IMR-90 (cell line): ENCODE results near the gene ZNF750. TPM values are rescaled to one million over a fixed set of nuclear protein-coding genes. Genes with fewer than 3 reads are reported as not detected.

Source experiments
- ATAC-seq: fragments of 200-7000 bp; cut with Tn5 transposase; 2 replicates; pipeline ENCODE4 v1.9.1; 2020; ENCODE audit warnings: low read depth, mild to moderate bottlenecking, moderate library complexity
- BruUV-seq: library from RNA; stranded (reverse); fragments of 400-500 nt; replicated peaks from 2 replicates; lab custom pipeline; 2021; lab: Mats Ljungman, UMichigan
- CTCF ChIA-PET: fragments of 300-600 bp; formaldehyde crosslinking; extraction: SDS; loops from one replicate; lab custom pipeline; 2021; ENCODE audit warnings: antibody characterized with exemption; lab: Yijun Ruan, JAX
- POLR2A ChIA-PET: fragments of 300-600 bp; sonication (Branson Sonifier 250); formaldehyde crosslinking; loops from one replicate; lab custom pipeline; 2022; ENCODE audit warnings: antibody characterized with exemption; ENCODE audit not compliant: unreplicated experiment; lab: Charles Lee
- DNase-seq: peaks from one replicate; pipeline ENCODE4 v3.0.0; 2013
- H2AFZ ChIP-seq: replicated peaks from 2 replicates; pipeline ENCODE3; 2013; ENCODE audit warnings: low read length, mild to moderate bottlenecking; ENCODE audit not compliant: poor library complexity
- H2AK5ac ChIP-seq: 2 replicates; pipeline ENCODE4 v1.6.1; 2013; ENCODE audit warnings: low read depth, low read length, inconsistent platforms
- H2AK9ac ChIP-seq: replicated peaks from 2 replicates; pipeline ENCODE3; 2013; ENCODE audit warnings: mild to moderate bottlenecking, low read depth, low read length, moderate library complexity; ENCODE audit not compliant: poor library complexity
- H2BK120ac ChIP-seq: 2 replicates; pipeline ENCODE4 v1.6.1; 2013; ENCODE audit warnings: low read depth, low read length, inconsistent platforms
- H2BK15ac ChIP-seq: 3 replicates; pipeline ENCODE4 v1.6.1; 2013; ENCODE audit warnings: low read depth, low read length, inconsistent platforms
- H2BK20ac ChIP-seq: 2 replicates; pipeline ENCODE4 v1.6.1; 2013; ENCODE audit warnings: low read depth, mild to moderate bottlenecking, inconsistent platforms, low read length, moderate library complexity
- H2BK5ac ChIP-seq: 2 replicates; pipeline ENCODE4 v1.6.1; 2013; ENCODE audit warnings: mild to moderate bottlenecking, low read depth, low read length, inconsistent platforms; ENCODE audit not compliant: poor library complexity, severe bottlenecking
- H3K14ac ChIP-seq: replicated peaks from 2 replicates; pipeline ENCODE4 v1.6.1; 2013; ENCODE audit warnings: low read depth, low read length, inconsistent platforms
- H3K18ac ChIP-seq: 2 replicates; pipeline ENCODE4 v1.6.1; 2013; ENCODE audit warnings: low read depth, low read length, control low read depth
- H3K23ac ChIP-seq: 2 replicates; pipeline ENCODE4 v1.6.1; 2013; ENCODE audit warnings: low read depth, low read length, inconsistent platforms
- H3K27ac ChIP-seq: 2 replicates; pipeline ENCODE4 v1.5.1; 2013; ENCODE audit warnings: mild to moderate bottlenecking, control low read depth, low read length; ENCODE audit not compliant: insufficient read depth
- H3K27me3 ChIP-seq: 2 replicates; pipeline ENCODE4 v1.6.1; 2013; ENCODE audit warnings: low read length; ENCODE audit not compliant: control insufficient read depth, insufficient read depth
- H3K36me3 ChIP-seq: 2 replicates; pipeline ENCODE4 v1.6.1; 2013; ENCODE audit warnings: low read length, mixed read lengths; ENCODE audit not compliant: control insufficient read depth, insufficient read depth
- H3K4ac ChIP-seq: 2 replicates; pipeline ENCODE4 v1.6.1; 2013; ENCODE audit warnings: low read depth, low read length, inconsistent platforms
- H3K4me1 ChIP-seq: 2 replicates; pipeline ENCODE4 v1.6.1; 2013; ENCODE audit warnings: low read length, mixed read lengths; ENCODE audit not compliant: control insufficient read depth, insufficient read depth
- H3K4me2 ChIP-seq: 2 replicates; pipeline ENCODE4 v1.6.1; 2013; ENCODE audit warnings: low read depth, mild to moderate bottlenecking, control low read depth, low read length, moderate library complexity
- H3K4me3 ChIP-seq: 2 replicates; pipeline ENCODE4 v1.5.1; 2013; ENCODE audit warnings: low read depth, mild to moderate bottlenecking, control low read depth, low read length, moderate library complexity; ENCODE audit not compliant: insufficient read depth
- H3K56ac ChIP-seq: 2 replicates; pipeline ENCODE4 v1.6.1; 2013; ENCODE audit warnings: low read length, inconsistent platforms; ENCODE audit not compliant: insufficient read depth; ENCODE audit errors: extremely low read depth
- H3K79me1 ChIP-seq, 2 experiments: 2 replicates each; pipeline ENCODE4 v1.6.1; 2013; ENCODE audit warnings: low read length in 2 of 2, inconsistent platforms in 1 of 2, low read depth in 1 of 2
- H3K9ac ChIP-seq: 2 replicates; pipeline ENCODE4 v1.6.1; 2013; ENCODE audit warnings: low read depth, low read length, control low read depth
- H3K9me1 ChIP-seq: 2 replicates; pipeline ENCODE4 v1.6.1; 2013; ENCODE audit warnings: low read length, inconsistent platforms; ENCODE audit not compliant: insufficient read depth
- H3K9me3 ChIP-seq: 2 replicates; pipeline ENCODE4 v1.6.1; 2013; ENCODE audit warnings: low read length; ENCODE audit not compliant: control insufficient read depth, insufficient read depth
- H4K20me1 ChIP-seq: 2 replicates; pipeline ENCODE4 v1.6.1; 2013; ENCODE audit warnings: low read length, inconsistent platforms; ENCODE audit not compliant: insufficient read depth
- H4K5ac ChIP-seq: 2 replicates; pipeline ENCODE4 v1.6.1; 2013; ENCODE audit warnings: mild to moderate bottlenecking, low read depth, low read length, control low read depth
- H4K8ac ChIP-seq, 2 experiments: 2 replicates each; pipeline ENCODE4 v1.6.1; 2013; ENCODE audit warnings: low read depth in 2 of 2, low read length in 2 of 2, control low read depth in 1 of 2, inconsistent platforms in 1 of 2
- H4K91ac ChIP-seq: 2 replicates; pipeline ENCODE4 v1.6.1; 2013; ENCODE audit warnings: low read depth, low read length, inconsistent platforms; ENCODE audit not compliant: insufficient read depth
- MAFK ChIP-seq: IDR thresholded peaks from 2 replicates; pipeline ENCODE4 v1.6.1; 2012; ENCODE audit warnings: low read depth, low read length, improper control_type of control experiment
- RAD21 ChIP-seq: IDR thresholded peaks from 2 replicates; pipeline ENCODE4 v1.6.1; 2012; ENCODE audit warnings: low read length, improper control_type of control experiment
- SMC3 ChIP-seq: fragments of 150-350 bp; IDR thresholded peaks from 2 replicates; pipeline ENCODE4 v1.6.1; 2016; ENCODE audit warnings: low read depth, mild to moderate bottlenecking, antibody characterized with exemption, low read length, moderate library complexity
- WGBS, 2 experiments: methylation state at CpG; one replicate each; pipeline versions ENCODE4 v1.1.5 to v1.1.7; 2013; ENCODE audit warnings: missing lambda C conversion rate in 2 of 2; ENCODE audit not compliant: insufficient read length in 1 of 2; ENCODE audit errors: extremely low coverage in 2 of 2; 5-methylcytosine and 5-hydroxymethylcytosine counted together
- dilution Hi-C: fragments of 300-500 bp; cut with HindIII; formaldehyde crosslinking; loops from one replicate; pipeline ENCODE4 v1.14.3; 2018; ENCODE audit warnings: low sequenced_read_pairs; ENCODE audit not compliant: unreplicated experiment
- in situ Hi-C: fragments of 300-500 bp; cut with MboI; formaldehyde crosslinking; loops from 3 replicates; pipeline ENCODE4 v1.14.3; 2019; ENCODE audit warnings: low sequenced_read_pairs, inconsistent platforms, mixed read lengths
- intact Hi-C: fragments of 100-400 bp; cut with micrococcal nuclease; formaldehyde crosslinking; loops from 2 replicates; pipeline ENCODE4 v1.10.0; 2022
- polyA plus RNA-seq, 3 experiments: library from polyadenylated mRNA; depleted of rRNA; stranded (reverse); fragments of >200 nt; gene quantifications; 2 replicates each; pipeline ENCODE4 v1.2.3, GENCODE V29; 2012; ENCODE audit warnings: low replicate concordance in 1 of 3
- total RNA-seq: library from RNA; depleted of rRNA; stranded (reverse); fragments of >200 nt; gene quantifications from 2 replicates; pipeline ENCODE4 v1.2.3, GENCODE V29; 2012

Gene ZNF750
- total and polyA plus RNA-seq, 2 of the 4 experiments (the other 2 are of a cell fraction) = not detected

GRCh38 chr17:82800885-82801284 is 38.9 kb downstream of the ZNF750 start:
- POLR2A ChIA-PET = no interaction called here
- dilution Hi-C loops = no loop called here
- no peak for DNase-seq

More at GRCh38 chr17:82800885-82801284, 38.9 kb downstream of the ZNF750 start:
- peaks cover 20% of the 10 kb centered on the region for H4K20me1 ChIP-seq
- H3K36me3 ChIP-seq = peaks cover 8% of the 10 kb centered on the region
- intact Hi-C loops (no loop called here), in situ Hi-C loops (no loop called here)
- H3K56ac ChIP-seq = no peak overlapping the region
- no peak overlapping the region for H3K4me3 ChIP-seq
- no peaks in the 10 kb centered on the region for H3K9me1 ChIP-seq
- H2BK5ac ChIP-seq = no peak overlapping the region
- BruUV-seq = no TSS peak
- peaks cover 8 to 52% of the 10 kb centered on the region in 2 experiments; a peak in 3 of 4 replicates for H3K79me1 ChIP-seq
- H4K8ac ChIP-seq = no peak overlapping the region
- H3K27ac ChIP-seq = no peak overlapping the region
- no peaks in the 10 kb centered on the region for H3K9me3 ChIP-seq
- H2AFZ ChIP-seq = no peak overlapping the region
- H3K27me3 ChIP-seq = no peaks in the 10 kb centered on the region
- no peak overlapping the region for H3K9ac ChIP-seq
- no peak overlapping the region for H3K18ac ChIP-seq
- ATAC-seq = no peak
- 100% methylated on average over 1 of the region's 15 CpGs; no CpG with 5 or more reads in 1 of the 2 experiments for WGBS, 2 experiments
- peaks cover 3% of the 10 kb centered on the region; the same call in 1 of the 2 replicates for H3K4me1 ChIP-seq
- H4K5ac ChIP-seq = no peak overlapping the region
- H3K4ac ChIP-seq = no peak overlapping the region
- no peak overlapping the region for H4K91ac ChIP-seq
- no peak overlapping the region for H2BK20ac ChIP-seq
- no peak overlapping the region for H2AK5ac ChIP-seq
- TF ChIP-seq MAFK (no peak), SMC3 (no peak), RAD21 (no peak)
- no peak overlapping the region for H2BK120ac ChIP-seq
- no peak overlapping the region for H2AK9ac ChIP-seq
- H2BK15ac ChIP-seq = no peak overlapping the region
- H3K23ac ChIP-seq = no peak overlapping the region
- no peak overlapping the region for H3K4me2 ChIP-seq
- CTCF ChIA-PET = no interaction called here
- no peak overlapping the region for H3K14ac ChIP-seq
